CD14-positive monocyte (primary cell): ENCODE measurements around the gene NFATC1. TPM values are rescaled to one million over a fixed set of nuclear protein-coding genes. Genes with fewer than 3 reads are reported as not detected.
A peak's percentile ranks its signal among the peaks of the same experiment; 100 is the strongest.

Experiments
- DNase-seq, 3 donors: peaks; one replicate each; pipeline ENCODE4 v3.0.0-alpha.2; 2011 to 2022
- H2AFZ ChIP-seq: 2 replicates; pipeline ENCODE4 v1.6.0; 2012; ENCODE audit warnings: mild to moderate bottlenecking, low read depth, low read length, inconsistent platforms; ENCODE audit not compliant: insufficient read depth, poor library complexity, severe bottlenecking
- H3K27ac ChIP-seq, 2 donors: 1 replicate in 1 of 2; 2 replicates in 1 of 2; pipeline ENCODE4 v1.5.1; 2012 to 2013; ENCODE audit warnings: low read length in 2 of 2, control low read depth in 1 of 2, inconsistent platforms in 1 of 2, low read depth in 1 of 2, mild to moderate bottlenecking in 1 of 2
- H3K27me3 ChIP-seq, 2 donors: one replicate each; pipeline versions ENCODE4 v1.6.0 to v1.6.1; 2011 to 2013; ENCODE audit warnings: low read length in 2 of 2; ENCODE audit not compliant: control insufficient read depth in 2 of 2, insufficient read depth in 2 of 2
- H3K36me3 ChIP-seq, 2 donors: replicated peaks in 1 of 2; 1 replicate in 1 of 2; 2 replicates in 1 of 2; pipeline versions ENCODE4 v1.5.1 to v1.6.1; 2012 to 2013; ENCODE audit warnings: low read length in 2 of 2, control low read depth in 1 of 2, inconsistent platforms in 1 of 2, mild to moderate bottlenecking in 1 of 2; ENCODE audit not compliant: insufficient read depth in 2 of 2, control insufficient read depth in 1 of 2
- H3K4me1 ChIP-seq, 2 donors: 1 replicate in 1 of 2; 2 replicates in 1 of 2; pipeline versions ENCODE4 v1.5.1 to v1.6.1; 2012 to 2013; ENCODE audit warnings: low read length in 2 of 2, control low read depth in 1 of 2, inconsistent platforms in 1 of 2, mild to moderate bottlenecking in 1 of 2, moderate library complexity in 1 of 2; ENCODE audit not compliant: insufficient read depth in 2 of 2, control insufficient read depth in 1 of 2
- H3K4me2 ChIP-seq: replicated peaks from 2 replicates; pipeline ENCODE3; 2012; ENCODE audit warnings: low read length, moderate library complexity, mild to moderate bottlenecking; ENCODE audit not compliant: poor library complexity, severe bottlenecking; ENCODE audit errors: extremely low read depth
- H3K4me3 ChIP-seq, 3 experiments: fragments of 200-600 bp in 1 of 3; sonication (generic) in 1 of 3; replicated peaks in 1 of 3; 1 replicate in 2 of 3; 2 replicates in 1 of 3; pipeline ENCODE4 v1.5.1; 2011 to 2013; ENCODE audit warnings: low read length in 3 of 3, mild to moderate bottlenecking in 3 of 3, control low read depth in 2 of 3, low read depth in 2 of 3, inconsistent platforms in 1 of 3, moderate library complexity in 1 of 3
- H3K79me2 ChIP-seq: 2 replicates; pipeline ENCODE4 v1.6.0; 2012; ENCODE audit warnings: mild to moderate bottlenecking, control low read depth, inconsistent platforms, low read length, moderate library complexity; ENCODE audit not compliant: insufficient read depth
- H3K9ac ChIP-seq: 2 replicates; pipeline ENCODE4 v1.6.0; 2017; ENCODE audit warnings: low read length, mild to moderate bottlenecking; ENCODE audit not compliant: insufficient read depth, poor library complexity, severe bottlenecking
- H3K9me3 ChIP-seq, 2 donors: replicated peaks in 1 of 2; 1 replicate in 1 of 2; 2 replicates in 1 of 2; pipeline versions ENCODE4 v1.5.1 to v1.6.1; 2012 to 2013; ENCODE audit warnings: low read length in 2 of 2, control low read depth in 1 of 2; ENCODE audit not compliant: control insufficient read depth in 1 of 2, insufficient read depth in 1 of 2
- H4K20me1 ChIP-seq: 2 replicates; pipeline ENCODE4 v1.6.0; 2012; ENCODE audit warnings: mild to moderate bottlenecking, low read length, control low read depth, moderate library complexity; ENCODE audit not compliant: insufficient read depth
- H3K27ac Mint-ChIP-seq, 7 donors: one replicate each; pipeline ENCODE4 v1.8.0; 2020; ENCODE audit warnings: mild to moderate bottlenecking in 7 of 7, mixed read lengths in 7 of 7, moderate library complexity in 6 of 7, inconsistent platforms in 2 of 7
- H3K27me3 Mint-ChIP-seq, 3 donors: one replicate each; pipeline ENCODE4 v1.8.0; 2021 to 2022; ENCODE audit warnings: low read depth in 3 of 3, mild to moderate bottlenecking in 3 of 3, mixed read lengths in 3 of 3, moderate library complexity in 3 of 3, inconsistent platforms in 1 of 3
- H3K36me3 Mint-ChIP-seq, 2 donors: one replicate each; pipeline ENCODE4 v1.8.0; 2020; ENCODE audit warnings: mixed read lengths in 2 of 2, inconsistent platforms in 1 of 2, mild to moderate bottlenecking in 1 of 2
- H3K4me1 Mint-ChIP-seq: one replicate; pipeline ENCODE4 v1.8.0; 2020; ENCODE audit warnings: mild to moderate bottlenecking, mixed read lengths
- H3K4me3 Mint-ChIP-seq, 2 donors: one replicate each; pipeline ENCODE4 v1.8.0; 2020; ENCODE audit warnings: mild to moderate bottlenecking in 2 of 2, mixed read lengths in 2 of 2, moderate library complexity in 1 of 2
- H3K9me3 Mint-ChIP-seq, 7 donors: one replicate each; pipeline ENCODE4 v1.8.0; 2020 to 2022; ENCODE audit warnings: mixed read lengths in 7 of 7, mild to moderate bottlenecking in 6 of 7, moderate library complexity in 6 of 7, inconsistent platforms in 2 of 7
- CTCF ChIP-seq: fragments of 200-600 bp; IDR thresholded peaks from one replicate; pipeline ENCODE4 v1.8.0; 2022; ENCODE audit warnings: antibody characterized with exemption, mild to moderate bottlenecking
- WGBS: methylation state at CpG from one replicate; pipeline ENCODE4 v1.1.5; 2013; ENCODE audit warnings: missing lambda C conversion rate; ENCODE audit not compliant: insufficient coverage; 5-methylcytosine and 5-hydroxymethylcytosine counted together
- intact Hi-C, 2 donors: fragments of 100-400 bp; cut with micrococcal nuclease; formaldehyde crosslinking; loops; one replicate each; pipeline versions ENCODE4 v1.15.0 to v1.15.1; 2023
- polyA plus RNA-seq, 3 donors: library from polyadenylated mRNA; depleted of rRNA in 1 of 3; unstranded in 2 of 3; stranded (reverse) in 1 of 3; fragments of 300-500 nt in 2 of 3; fragments of >200 nt in 1 of 3; fragmentation: Illumina TruSeq in 2 of 3; gene quantifications; 1 replicate in 2 of 3; 2 replicates in 1 of 3; pipeline ENCODE4 v1.2.3, GENCODE V29; 2012 to 2021

The NFATC1 gene
- polyA plus RNA-seq, 3 donors: 7.8 to 10.7 (median 8.3) TPM

- no peak overlapping the region for H3K27ac ChIP-seq
- WGBS: 0% methylated on average over 28 of the region's 30 CpGs
These were observed 2.5 kb upstream of the NFATC1 start for GRCh38 chr18:79393181-79393634.

More at GRCh38 chr18:79393181-79393634, 2.5 kb upstream of the NFATC1 start:
- peak overlapping the region; percentile 78 for H3K4me2 ChIP-seq
- peak overlapping the region; percentile 71 for H2AFZ ChIP-seq
- peaks cover 4 to 10% of the 10 kb centered on the region in 2 donors for H3K36me3 Mint-ChIP-seq
- intact Hi-C loops: loop anchor here in 1 of 2 donors (10.0 kb wide), 1 partner anchor 282 kb away; the partner anchor contains the start of gene CTDP1
- H3K4me1 Mint-ChIP-seq: peaks cover 14% of the 10 kb centered on the region
- H3K27me3 Mint-ChIP-seq: peaks cover 75 to 93% (median 83%) of the 10 kb centered on the region in 3 donors
- H3K9me3 Mint-ChIP-seq: peaks cover 0 to 12% (median 5%) of the 10 kb centered on the region in 7 donors
- no peaks in the 10 kb centered on the region for H3K36me3 ChIP-seq
- peak overlapping the region in 6 of 7 donors; percentile 21 to 86 (median 67) for H3K27ac Mint-ChIP-seq
- H3K79me2 ChIP-seq: no peaks in the 10 kb centered on the region
- peaks cover 0 to 10% of the 10 kb centered on the region in 2 donors for H3K9me3 ChIP-seq
- H4K20me1 ChIP-seq: peaks cover 4% of the 10 kb centered on the region
- no peak overlapping the region for H3K9ac ChIP-seq
- peak overlapping the region in 1 of 3 experiments; percentile 69 for H3K4me3 ChIP-seq
- TF ChIP-seq CTCF: no peak
- peak in 1 of 3 donors; percentile 23 for DNase-seq
- peaks cover 60 to 79% of the 10 kb centered on the region in 2 donors for H3K27me3 ChIP-seq
- H3K4me1 ChIP-seq: peaks cover 21 to 39% of the 10 kb centered on the region in 2 donors
- peak overlapping the region; percentile 85 to 93 for H3K4me3 Mint-ChIP-seq
